Upper lobe of left lung (tissue), 6 donors: ENCODE results near the gene SRP72. TPM values are rescaled to one million over a fixed set of nuclear protein-coding genes. Genes with fewer than 3 reads are reported as not detected.

Experiments
- ATAC-seq, 2 donors: fragments of 200-7000 bp; cut with Tn5 transposase; one replicate each; pipeline ENCODE4 v1.9.1; 2022; ENCODE audit warnings: mild to moderate bottlenecking in 2 of 2, moderate library complexity in 2 of 2; ENCODE audit not compliant: low FRiP score in 2 of 2
- DNase-seq, 2 donors: peaks; one replicate each; pipeline ENCODE4 v3.0.0-alpha.2; 2019 to 2020
- H3K27ac ChIP-seq, 4 donors: fragments of 200-600 bp; sonication (generic); one replicate each; pipeline ENCODE4 v1.5.1; 2016 to 2019
- H3K27me3 ChIP-seq, 4 donors: fragments of 200-600 bp; sonication (generic); one replicate each; pipeline ENCODE4 v1.5.1; 2017 to 2019
- H3K36me3 ChIP-seq, 4 donors: fragments of 200-600 bp; sonication (generic); one replicate each; pipeline ENCODE4 v1.5.1; 2016 to 2019
- H3K4me1 ChIP-seq, 4 donors: fragments of 200-600 bp; sonication (generic); one replicate each; pipeline ENCODE4 v1.5.1; 2018 to 2019
- H3K4me3 ChIP-seq, 4 donors: fragments of 200-600 bp; sonication (generic); one replicate each; pipeline ENCODE4 v1.5.1; 2017 to 2019; ENCODE audit warnings: mild to moderate bottlenecking in 2 of 4, moderate library complexity in 1 of 4
- H3K9me3 ChIP-seq, 4 donors: fragments of 200-600 bp; sonication (generic); one replicate each; pipeline ENCODE4 v1.5.1; 2018 to 2019
- EP300 ChIP-seq, 4 donors: sonication (generic); formaldehyde crosslinking; IDR thresholded peaks; one replicate each; pipeline ENCODE4 v1.5.1; 2017; ENCODE audit warnings: antibody characterized with exemption in 4 of 4, control low read depth in 2 of 4
- POLR2A ChIP-seq, 4 donors: fragments of 450-650 bp; IDR thresholded peaks; one replicate each; pipeline ENCODE4 v1.5.1; 2016 to 2017; ENCODE audit warnings: antibody characterized with exemption in 4 of 4, mild to moderate bottlenecking in 2 of 4
- POLR2AphosphoS5 ChIP-seq, 2 donors: sonication (generic); formaldehyde crosslinking; IDR thresholded peaks; one replicate each; pipeline ENCODE4 v1.5.1; 2017; ENCODE audit warnings: antibody characterized with exemption in 2 of 2
- WGBS, 2 donors: methylation state at CpG; one replicate each; pipeline ENCODE4 v1.1.5; 2017 to 2018; 5-methylcytosine and 5-hydroxymethylcytosine counted together
- total RNA-seq, 6 donors: library from RNA; depleted of rRNA in 4 of 6; stranded (reverse); fragments of >200 nt in 4 of 6; gene quantifications; one replicate each; pipeline versions ENCODE4 v1.1.0 to v1.2.1, GENCODE V29; 2016 to 2021
- TF ChIP-seq, protein P1 (sequence below), 6 experiments: fragments of 450-650 bp in 4 of 6; fragments of 200-600 bp in 2 of 6; sonication (generic) in 2 of 6; IDR thresholded peaks; one replicate each; pipeline ENCODE4 v1.5.1; 2016 to 2019; ENCODE audit warnings: antibody characterized with exemption in 6 of 6
- donor health status: DM: no; HTN: no; CAD: no; lungs with moderate emphysema.
- donor health status: DM: no; HTN: yes; CAD: no; lungs with severe emphysema.

Gene SRP72
- total RNA-seq, 6 donors from 2014 or later: 41.9 to 101 (median 68.8) TPM

GRCh38 chr4:56531823-56532222 is 64.4 kb downstream of the SRP72 start:
- DNase-seq: no peak
- 78 to 80% methylated on average over 4 of the region's 4 CpGs for WGBS, 2 donors
- Histone ChIP-seq H3K36me3 (no peaks in the 10 kb centered on the region), H3K9me3 (no peaks in the 10 kb centered on the region), H3K27me3 (no peaks in the 10 kb centered on the region), H3K27ac (no peak overlapping the region), H3K4me3 (no peak overlapping the region), H3K4me1 (peaks cover 7 to 13% (median 10%) of the 10 kb centered on the region in 4 donors)
- ATAC-seq: no peak
- TF ChIP-seq EP300 (IDR thresholded peaks at IDR 0.05): no peak
- TF ChIP-seq, protein P1, sequence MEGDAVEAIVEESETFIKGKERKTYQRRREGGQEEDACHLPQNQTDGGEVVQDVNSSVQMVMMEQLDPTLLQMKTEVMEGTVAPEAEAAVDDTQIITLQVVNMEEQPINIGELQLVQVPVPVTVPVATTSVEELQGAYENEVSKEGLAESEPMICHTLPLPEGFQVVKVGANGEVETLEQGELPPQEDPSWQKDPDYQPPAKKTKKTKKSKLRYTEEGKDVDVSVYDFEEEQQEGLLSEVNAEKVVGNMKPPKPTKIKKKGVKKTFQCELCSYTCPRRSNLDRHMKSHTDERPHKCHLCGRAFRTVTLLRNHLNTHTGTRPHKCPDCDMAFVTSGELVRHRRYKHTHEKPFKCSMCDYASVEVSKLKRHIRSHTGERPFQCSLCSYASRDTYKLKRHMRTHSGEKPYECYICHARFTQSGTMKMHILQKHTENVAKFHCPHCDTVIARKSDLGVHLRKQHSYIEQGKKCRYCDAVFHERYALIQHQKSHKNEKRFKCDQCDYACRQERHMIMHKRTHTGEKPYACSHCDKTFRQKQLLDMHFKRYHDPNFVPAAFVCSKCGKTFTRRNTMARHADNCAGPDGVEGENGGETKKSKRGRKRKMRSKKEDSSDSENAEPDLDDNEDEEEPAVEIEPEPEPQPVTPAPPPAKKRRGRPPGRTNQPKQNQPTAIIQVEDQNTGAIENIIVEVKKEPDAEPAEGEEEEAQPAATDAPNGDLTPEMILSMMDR (IDR thresholded peaks at IDR 0.05): no peak
- no peak for TF ChIP-seq POLR2AphosphoS5 (IDR thresholded peaks at IDR 0.05)
- no peak for TF ChIP-seq POLR2A (IDR thresholded peaks at IDR 0.05)

GRCh38 chr4:56532239-56532638 is 64.8 kb downstream of the SRP72 start:
- WGBS, 2 donors: 94 to 96% methylated on average over 2 of the region's 2 CpGs
- no peak for TF ChIP-seq POLR2AphosphoS5 (IDR thresholded peaks at IDR 0.05)
- TF ChIP-seq, protein P1 (IDR thresholded peaks at IDR 0.05): no peak
- Histone ChIP-seq H3K4me3 (no peak overlapping the region), H3K4me1 (peaks cover 7 to 13% (median 10%) of the 10 kb centered on the region in 4 donors), H3K27ac (no peak overlapping the region), H3K9me3 (no peaks in the 10 kb centered on the region), H3K27me3 (no peaks in the 10 kb centered on the region), H3K36me3 (no peaks in the 10 kb centered on the region)
- ATAC-seq (no peak), DNase-seq (no peak)

GRCh38 chr4:56535915-56536314 is 68.5 kb downstream of the SRP72 start:
- ATAC-seq (no peak), DNase-seq (no peak)
- no peak overlapping the region for H3K27ac ChIP-seq
- no peak overlapping the region for H3K4me3 ChIP-seq
- H3K4me1 ChIP-seq: peaks cover 3 to 5% (median 3%) of the 10 kb centered on the region in 4 donors
- WGBS, 2 donors: 67 to 96% methylated on average over 7 of the region's 7 CpGs
- no peaks in the 10 kb centered on the region for H3K27me3 ChIP-seq
- TF ChIP-seq POLR2AphosphoS5 (IDR thresholded peaks at IDR 0.05): no peak
- TF ChIP-seq, protein P1 (IDR thresholded peaks at IDR 0.05): no peak
- no peak for TF ChIP-seq POLR2A (IDR thresholded peaks at IDR 0.05)
- TF ChIP-seq EP300 (IDR thresholded peaks at IDR 0.05): no peak
- no peaks in the 10 kb centered on the region for H3K36me3 ChIP-seq
- H3K9me3 ChIP-seq: no peaks in the 10 kb centered on the region

DNA sequence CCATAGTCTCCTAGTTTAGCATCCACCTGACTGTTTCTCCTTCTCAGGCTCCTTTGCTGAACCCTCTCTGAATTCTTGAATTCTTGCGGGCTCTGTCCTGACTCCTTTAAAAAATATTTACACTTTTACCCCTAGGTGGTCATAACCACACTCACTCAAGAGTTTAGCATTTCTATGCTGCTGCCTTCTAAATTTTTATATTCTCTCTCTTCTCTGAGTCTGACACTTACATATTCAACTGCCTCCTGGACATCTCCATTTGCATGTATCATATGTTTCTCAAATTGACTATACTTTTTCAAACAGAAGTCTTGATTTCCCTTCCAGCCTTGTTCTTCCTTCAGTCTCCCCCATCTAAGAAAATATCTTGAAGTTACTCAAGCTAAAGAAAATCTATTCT is 69.7 kb downstream of the SRP72 start:
- Histone ChIP-seq H3K4me3 (no peak overlapping the region), H3K27ac (no peak overlapping the region), H3K36me3 (no peaks in the 10 kb centered on the region), H3K4me1 (no peaks in the 10 kb centered on the region), H3K27me3 (no peaks in the 10 kb centered on the region), H3K9me3 (no peaks in the 10 kb centered on the region)
- DNase-seq: no peak
- no peak for ATAC-seq
- WGBS, 2 donors: 85 to 100% methylated on average over 1 of the region's 1 CpG
- TF ChIP-seq, protein P1 (IDR thresholded peaks at IDR 0.05): no peak
- TF ChIP-seq POLR2A (IDR thresholded peaks at IDR 0.05): no peak
- no peak for TF ChIP-seq EP300 (IDR thresholded peaks at IDR 0.05)
- TF ChIP-seq POLR2AphosphoS5 (IDR thresholded peaks at IDR 0.05): no peak

DNA sequence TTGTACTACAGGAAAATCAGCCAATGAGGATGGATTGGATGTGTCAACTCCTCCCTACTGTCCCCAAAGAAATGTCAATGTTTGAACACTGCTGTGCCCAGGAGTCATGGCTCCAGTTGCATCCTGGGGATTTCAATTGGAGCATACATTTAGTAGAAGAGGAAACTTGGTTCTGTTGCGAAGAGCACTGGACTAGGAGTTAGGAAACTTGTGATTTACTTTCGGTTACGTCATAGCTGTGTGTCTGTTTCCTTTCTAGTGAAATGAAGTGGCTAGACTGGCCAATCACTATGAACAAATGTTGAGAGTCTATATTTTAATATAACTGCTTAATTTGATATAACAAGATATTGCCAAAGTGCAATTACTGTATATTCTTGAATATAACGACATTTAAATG is 73.4 kb downstream of the SRP72 start:
- ATAC-seq: no peak
- Histone ChIP-seq H3K27ac (no peak overlapping the region), H3K4me3 (no peak overlapping the region), H3K36me3 (no peaks in the 10 kb centered on the region), H3K27me3 (no peaks in the 10 kb centered on the region), H3K9me3 (no peaks in the 10 kb centered on the region), H3K4me1 (peaks cover 0 to 10% (median 2%) of the 10 kb centered on the region in 4 donors)
- TF ChIP-seq, protein P1 (IDR thresholded peaks at IDR 0.05): no peak
- TF ChIP-seq POLR2AphosphoS5 (IDR thresholded peaks at IDR 0.05): no peak
- TF ChIP-seq POLR2A (IDR thresholded peaks at IDR 0.05): no peak
- no peak for TF ChIP-seq EP300 (IDR thresholded peaks at IDR 0.05)
- DNase-seq: no peak
- WGBS, 2 donors: 75 to 81% methylated on average over 4 of the region's 4 CpGs
